H9 (cell line): ENCODE data around the gene ZSWIM1. TPM values are rescaled to one million over a fixed set of nuclear protein-coding genes. Genes with fewer than 3 reads are reported as not detected.

Source experiments
- DNase-seq: peaks from one replicate; pipeline ENCODE4 v3.0.0-alpha.2; 2017
- H2AFZ ChIP-seq: one replicate; pipeline ENCODE4 v1.6.1; 2013; ENCODE audit warnings: mild to moderate bottlenecking, low read length, control low read depth, moderate library complexity
- H2AK5ac ChIP-seq: 2 replicates; pipeline ENCODE4 v1.6.1; 2013; ENCODE audit warnings: low read length, control low read depth, mixed read lengths; ENCODE audit not compliant: insufficient read length
- H2BK120ac ChIP-seq: one replicate; pipeline ENCODE4 v1.6.1; 2013; ENCODE audit warnings: low read depth, mild to moderate bottlenecking, low read length, control low read depth, inconsistent platforms; ENCODE audit not compliant: poor library complexity, severe bottlenecking
- H2BK12ac ChIP-seq: 2 replicates; pipeline ENCODE4 v1.6.1; 2013; ENCODE audit warnings: low read length, control low read depth, mixed read lengths, low read depth; ENCODE audit not compliant: insufficient read length
- H2BK15ac ChIP-seq: 2 replicates; pipeline ENCODE4 v1.6.1; 2013; ENCODE audit warnings: low read depth, low read length, control low read depth
- H2BK20ac ChIP-seq: one replicate; pipeline ENCODE4 v1.6.1; 2013; ENCODE audit warnings: low read depth, mild to moderate bottlenecking, low read length, control low read depth, inconsistent platforms; ENCODE audit not compliant: poor library complexity, severe bottlenecking
- H2BK5ac ChIP-seq: 2 replicates; pipeline ENCODE4 v1.6.1; 2013; ENCODE audit warnings: low read length, control low read depth, mixed read lengths; ENCODE audit not compliant: insufficient read length
- H3K14ac ChIP-seq: 2 replicates; pipeline ENCODE4 v1.6.1; 2013; ENCODE audit warnings: low read length, control low read depth; ENCODE audit not compliant: insufficient read depth
- H3K18ac ChIP-seq: 2 replicates; pipeline ENCODE4 v1.6.1; 2013; ENCODE audit warnings: low read depth, mild to moderate bottlenecking, mixed read lengths, low read length, control low read depth; ENCODE audit not compliant: insufficient read length
- H3K23ac ChIP-seq: 2 replicates; pipeline ENCODE4 v1.6.1; 2013; ENCODE audit warnings: low read length, control low read depth, mixed read lengths, low read depth; ENCODE audit not compliant: insufficient read length
- H3K23me2 ChIP-seq: 2 replicates; pipeline ENCODE4 v1.6.1; 2013; ENCODE audit warnings: low read depth, mild to moderate bottlenecking, mixed read lengths, low read length, control low read depth; ENCODE audit not compliant: insufficient read length, poor library complexity, severe bottlenecking
- H3K27ac ChIP-seq: 2 replicates; pipeline ENCODE4 v1.5.1; 2013; ENCODE audit warnings: low read length, control low read depth, mixed read lengths, low read depth; ENCODE audit not compliant: insufficient read length
- H3K27me3 ChIP-seq: 2 replicates; pipeline ENCODE4 v1.6.1; 2013; ENCODE audit warnings: low read length, control low read depth, inconsistent platforms; ENCODE audit not compliant: insufficient read depth
- H3K4ac ChIP-seq: 2 replicates; pipeline ENCODE4 v1.6.1; 2013; ENCODE audit warnings: low read depth, mild to moderate bottlenecking, control low read depth, inconsistent platforms, low read length, moderate library complexity
- H3K4me1 ChIP-seq: 2 replicates; pipeline ENCODE4 v1.6.1; 2013; ENCODE audit warnings: low read length, control low read depth, inconsistent platforms; ENCODE audit not compliant: insufficient read depth
- H3K4me2 ChIP-seq: 2 replicates; pipeline ENCODE4 v1.6.1; 2013; ENCODE audit warnings: low read length, control low read depth, mixed read lengths; ENCODE audit not compliant: insufficient read length, insufficient read depth
- H3K56ac ChIP-seq: 2 replicates; pipeline ENCODE4 v1.6.1; 2013; ENCODE audit warnings: low read depth, mild to moderate bottlenecking, mixed read lengths, low read length, control low read depth; ENCODE audit not compliant: insufficient read length
- H3K79me1 ChIP-seq: 2 replicates; pipeline ENCODE4 v1.6.1; 2013; ENCODE audit warnings: low read depth, mild to moderate bottlenecking, moderate library complexity, low read length, control low read depth, inconsistent platforms; ENCODE audit not compliant: insufficient read depth, poor library complexity, severe bottlenecking
- H3K79me2 ChIP-seq: 2 replicates; pipeline ENCODE4 v1.6.1; 2013; ENCODE audit warnings: low read length, control low read depth, inconsistent platforms; ENCODE audit not compliant: insufficient read depth
- H3K9ac ChIP-seq: 2 replicates; pipeline ENCODE4 v1.6.1; 2013; ENCODE audit warnings: low read length, control low read depth, mixed read lengths; ENCODE audit not compliant: insufficient read length; ENCODE audit errors: extremely low read depth
- H3K9me3 ChIP-seq: one replicate; pipeline ENCODE4 v1.6.1; 2013; ENCODE audit warnings: low read depth, low read length, inconsistent platforms; ENCODE audit not compliant: control insufficient read depth
- H3T11ph ChIP-seq: one replicate; pipeline ENCODE4 v1.6.1; 2013; ENCODE audit warnings: mild to moderate bottlenecking, low read length, control low read depth, inconsistent platforms
- H4K20me1 ChIP-seq: one replicate; pipeline ENCODE4 v1.6.1; 2013; ENCODE audit not compliant: control insufficient read depth, insufficient read length, insufficient read depth
- H4K5ac ChIP-seq: 2 replicates; pipeline ENCODE4 v1.6.1; 2013; ENCODE audit warnings: low read depth, mild to moderate bottlenecking, mixed read lengths, low read length, control low read depth; ENCODE audit not compliant: insufficient read length
- H4K8ac ChIP-seq: replicated peaks from 2 replicates; pipeline ENCODE4 v1.6.1; 2013; ENCODE audit warnings: low read length, control low read depth, mixed read lengths, low read depth; ENCODE audit not compliant: insufficient read length
- H4K91ac ChIP-seq: 2 replicates; pipeline ENCODE4 v1.6.1; 2013; ENCODE audit warnings: low read depth, mild to moderate bottlenecking, moderate library complexity, mixed read lengths, low read length, control low read depth; ENCODE audit not compliant: insufficient read length
- H3K27ac Mint-ChIP-seq, 3 experiments: 2 replicates in 2 of 3; 3 replicates in 1 of 3; pipeline ENCODE4 v1.8.0; 2020 to 2021; ENCODE audit warnings: mixed read lengths in 3 of 3, mild to moderate bottlenecking in 1 of 3, moderate library complexity in 1 of 3
- H3K27me3 Mint-ChIP-seq: 2 replicates; pipeline ENCODE4 v1.8.0; 2021; ENCODE audit warnings: low read depth, mild to moderate bottlenecking, moderate library complexity, mixed read lengths
- H3K36me3 Mint-ChIP-seq, 3 experiments: 2 replicates in 2 of 3; 3 replicates in 1 of 3; pipeline ENCODE4 v1.8.0; 2020 to 2021; ENCODE audit warnings: low read depth in 3 of 3, mixed read lengths in 3 of 3; ENCODE audit not compliant: insufficient read depth in 1 of 3
- H3K4me1 Mint-ChIP-seq, 2 experiments: 2 replicates each; pipeline ENCODE4 v1.8.0; 2020; ENCODE audit warnings: mixed read lengths in 2 of 2
- H3K4me3 Mint-ChIP-seq, 2 experiments: 2 replicates in 1 of 2; 3 replicates in 1 of 2; pipeline ENCODE4 v1.8.0; 2020 to 2021; ENCODE audit warnings: mild to moderate bottlenecking in 2 of 2, mixed read lengths in 2 of 2, moderate library complexity in 1 of 2
- H3K9me3 Mint-ChIP-seq, 2 experiments: 2 replicates in 1 of 2; 3 replicates in 1 of 2; pipeline ENCODE4 v1.8.0; 2020; ENCODE audit warnings: mild to moderate bottlenecking in 2 of 2, mixed read lengths in 2 of 2, moderate library complexity in 1 of 2
- WGBS: extraction: QIAGEN DNeasy Blood & Tissue Kit; methylation state at CpG from one replicate; pipeline ENCODE4 v1.1.7; 2013; ENCODE audit warnings: missing lambda C conversion rate, low lambda C conversion rate, mixed read lengths; ENCODE audit not compliant: insufficient read length; ENCODE audit errors: extremely low coverage; 5-methylcytosine and 5-hydroxymethylcytosine counted together
- total RNA-seq: library from RNA; stranded (reverse); gene quantifications from 2 replicates; pipeline ENCODE4 v1.2.1, GENCODE V29; 2021
- TF ChIP-seq, protein P1 (sequence below): fragments of 200-600 bp; sonication (generic); conservative IDR thresholded peaks from 3 replicates; pipeline ENCODE4 v1.8.0; 2021; ENCODE audit warnings: antibody characterized with exemption, mild to moderate bottlenecking

The ZSWIM1 gene
- total RNA-seq, 1 experiment from 2014 or later: 13.0 TPM

DNA sequence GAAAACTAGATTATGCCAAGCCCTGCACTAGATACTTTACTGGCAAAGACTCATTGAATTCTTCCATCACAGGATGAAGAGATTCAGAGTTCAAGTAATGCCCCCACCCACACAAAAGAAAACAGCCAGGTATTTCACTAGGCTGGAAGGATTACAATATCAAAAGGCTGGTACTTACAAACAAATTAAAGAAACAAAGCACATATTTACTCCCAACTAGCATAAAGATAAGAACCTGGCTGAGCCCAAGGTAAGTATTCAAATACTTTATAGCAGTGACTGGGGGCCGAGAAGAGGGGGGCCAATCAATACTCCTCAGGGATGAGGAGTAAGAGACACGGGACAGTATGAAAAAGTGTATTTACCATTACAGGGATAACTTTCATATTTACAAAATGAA is 27.5 kb upstream of the ZSWIM1 start:
- H3K4ac ChIP-seq: no peak overlapping the region
- H3K27me3 ChIP-seq: no peaks in the 10 kb centered on the region
- H2BK5ac ChIP-seq: no peak overlapping the region
- H2BK15ac ChIP-seq: no peak overlapping the region
- no peak overlapping the region for H3K9ac ChIP-seq
- H3K18ac ChIP-seq: no peak overlapping the region
- H2BK12ac ChIP-seq: no peak overlapping the region
- peaks cover 2% of the 10 kb centered on the region for H4K20me1 ChIP-seq
- peak; percentile 57 for DNase-seq
- H4K5ac ChIP-seq: no peak overlapping the region
- H3K9me3 ChIP-seq: no peaks in the 10 kb centered on the region
- no peak overlapping the region for H2BK20ac ChIP-seq
- H3K9me3 Mint-ChIP-seq: no peaks in the 10 kb centered on the region
- H4K8ac ChIP-seq: no peak overlapping the region
- no peak overlapping the region for H4K91ac ChIP-seq
- H3K23ac ChIP-seq: no peak overlapping the region
- H3K79me1 ChIP-seq: no peaks in the 10 kb centered on the region
- no peak overlapping the region for H2AK5ac ChIP-seq
- H3K27ac Mint-ChIP-seq: peak overlapping the region; percentile 77 to 97 (median 96); a peak in 6 of 7 replicates
- no peak overlapping the region for H2BK120ac ChIP-seq
- peak overlapping the region; percentile 32 to 63; a peak in 4 of 5 replicates for H3K4me3 Mint-ChIP-seq
- no peak overlapping the region for H3T11ph ChIP-seq
- peak overlapping the region; percentile 59 for H3K27ac ChIP-seq
- H3K36me3 Mint-ChIP-seq: peaks cover 9 to 33% (median 18%) of the 10 kb centered on the region in 3 experiments; a peak in 6 of 7 replicates
- peaks cover 12% of the 10 kb centered on the region; the same call in 1 of the 2 replicates for H3K4me1 ChIP-seq
- no CpG with 5 or more reads among the region's 2 CpGs for WGBS
- H2AFZ ChIP-seq: no peak overlapping the region
- peak overlapping the region; percentile 49 for H3K4me2 ChIP-seq
- peaks cover 3% of the 10 kb centered on the region; the same call in 1 of the 2 replicates for H3K79me2 ChIP-seq
- TF ChIP-seq, protein P1, sequence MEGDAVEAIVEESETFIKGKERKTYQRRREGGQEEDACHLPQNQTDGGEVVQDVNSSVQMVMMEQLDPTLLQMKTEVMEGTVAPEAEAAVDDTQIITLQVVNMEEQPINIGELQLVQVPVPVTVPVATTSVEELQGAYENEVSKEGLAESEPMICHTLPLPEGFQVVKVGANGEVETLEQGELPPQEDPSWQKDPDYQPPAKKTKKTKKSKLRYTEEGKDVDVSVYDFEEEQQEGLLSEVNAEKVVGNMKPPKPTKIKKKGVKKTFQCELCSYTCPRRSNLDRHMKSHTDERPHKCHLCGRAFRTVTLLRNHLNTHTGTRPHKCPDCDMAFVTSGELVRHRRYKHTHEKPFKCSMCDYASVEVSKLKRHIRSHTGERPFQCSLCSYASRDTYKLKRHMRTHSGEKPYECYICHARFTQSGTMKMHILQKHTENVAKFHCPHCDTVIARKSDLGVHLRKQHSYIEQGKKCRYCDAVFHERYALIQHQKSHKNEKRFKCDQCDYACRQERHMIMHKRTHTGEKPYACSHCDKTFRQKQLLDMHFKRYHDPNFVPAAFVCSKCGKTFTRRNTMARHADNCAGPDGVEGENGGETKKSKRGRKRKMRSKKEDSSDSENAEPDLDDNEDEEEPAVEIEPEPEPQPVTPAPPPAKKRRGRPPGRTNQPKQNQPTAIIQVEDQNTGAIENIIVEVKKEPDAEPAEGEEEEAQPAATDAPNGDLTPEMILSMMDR: no peak
- H3K4me1 Mint-ChIP-seq: peaks cover 50 to 55% of the 10 kb centered on the region in 2 experiments
- H3K23me2 ChIP-seq: peaks cover 5% of the 10 kb centered on the region
- no peaks in the 10 kb centered on the region for H3K27me3 Mint-ChIP-seq
- no peak overlapping the region for H3K56ac ChIP-seq
- H3K14ac ChIP-seq: no peak overlapping the region
